IMR-90 (cell line): ENCODE results near the gene RANBP3. TPM values are rescaled to one million over a fixed set of nuclear protein-coding genes. Genes with fewer than 3 reads are reported as not detected.

Source experiments
- ATAC-seq: fragments of 200-7000 bp; cut with Tn5 transposase; 2 replicates; pipeline ENCODE4 v1.9.1; 2020; ENCODE audit warnings: low read depth, mild to moderate bottlenecking, moderate library complexity
- BruUV-seq: library from RNA; stranded (reverse); fragments of 400-500 nt; replicated peaks from 2 replicates; lab custom pipeline; 2021; lab: Mats Ljungman, UMichigan
- CTCF ChIA-PET: fragments of 300-600 bp; formaldehyde crosslinking; extraction: SDS; loops from one replicate; lab custom pipeline; 2021; ENCODE audit warnings: antibody characterized with exemption; lab: Yijun Ruan, JAX
- POLR2A ChIA-PET: fragments of 300-600 bp; sonication (Branson Sonifier 250); formaldehyde crosslinking; loops from one replicate; lab custom pipeline; 2022; ENCODE audit warnings: antibody characterized with exemption; ENCODE audit not compliant: unreplicated experiment; lab: Charles Lee
- DNase-seq: peaks from one replicate; pipeline ENCODE4 v3.0.0; 2013
- H2AFZ ChIP-seq: replicated peaks from 2 replicates; pipeline ENCODE3; 2013; ENCODE audit warnings: low read length, mild to moderate bottlenecking; ENCODE audit not compliant: poor library complexity
- H2AK5ac ChIP-seq: 2 replicates; pipeline ENCODE4 v1.6.1; 2013; ENCODE audit warnings: low read depth, low read length, inconsistent platforms
- H2AK9ac ChIP-seq: replicated peaks from 2 replicates; pipeline ENCODE3; 2013; ENCODE audit warnings: mild to moderate bottlenecking, low read depth, low read length, moderate library complexity; ENCODE audit not compliant: poor library complexity
- H2BK120ac ChIP-seq: 2 replicates; pipeline ENCODE4 v1.6.1; 2013; ENCODE audit warnings: low read depth, low read length, inconsistent platforms
- H2BK15ac ChIP-seq: 3 replicates; pipeline ENCODE4 v1.6.1; 2013; ENCODE audit warnings: low read depth, low read length, inconsistent platforms
- H2BK20ac ChIP-seq: 2 replicates; pipeline ENCODE4 v1.6.1; 2013; ENCODE audit warnings: low read depth, mild to moderate bottlenecking, inconsistent platforms, low read length, moderate library complexity
- H2BK5ac ChIP-seq: 2 replicates; pipeline ENCODE4 v1.6.1; 2013; ENCODE audit warnings: mild to moderate bottlenecking, low read depth, low read length, inconsistent platforms; ENCODE audit not compliant: poor library complexity, severe bottlenecking
- H3K14ac ChIP-seq: replicated peaks from 2 replicates; pipeline ENCODE4 v1.6.1; 2013; ENCODE audit warnings: low read depth, low read length, inconsistent platforms
- H3K18ac ChIP-seq: 2 replicates; pipeline ENCODE4 v1.6.1; 2013; ENCODE audit warnings: low read depth, low read length, control low read depth
- H3K23ac ChIP-seq: 2 replicates; pipeline ENCODE4 v1.6.1; 2013; ENCODE audit warnings: low read depth, low read length, inconsistent platforms
- H3K27ac ChIP-seq: 2 replicates; pipeline ENCODE4 v1.5.1; 2013; ENCODE audit warnings: mild to moderate bottlenecking, control low read depth, low read length; ENCODE audit not compliant: insufficient read depth
- H3K27me3 ChIP-seq: 2 replicates; pipeline ENCODE4 v1.6.1; 2013; ENCODE audit warnings: low read length; ENCODE audit not compliant: control insufficient read depth, insufficient read depth
- H3K36me3 ChIP-seq: 2 replicates; pipeline ENCODE4 v1.6.1; 2013; ENCODE audit warnings: low read length, mixed read lengths; ENCODE audit not compliant: control insufficient read depth, insufficient read depth
- H3K4ac ChIP-seq: 2 replicates; pipeline ENCODE4 v1.6.1; 2013; ENCODE audit warnings: low read depth, low read length, inconsistent platforms
- H3K4me1 ChIP-seq: 2 replicates; pipeline ENCODE4 v1.6.1; 2013; ENCODE audit warnings: low read length, mixed read lengths; ENCODE audit not compliant: control insufficient read depth, insufficient read depth
- H3K4me2 ChIP-seq: 2 replicates; pipeline ENCODE4 v1.6.1; 2013; ENCODE audit warnings: low read depth, mild to moderate bottlenecking, control low read depth, low read length, moderate library complexity
- H3K4me3 ChIP-seq: 2 replicates; pipeline ENCODE4 v1.5.1; 2013; ENCODE audit warnings: low read depth, mild to moderate bottlenecking, control low read depth, low read length, moderate library complexity; ENCODE audit not compliant: insufficient read depth
- H3K56ac ChIP-seq: 2 replicates; pipeline ENCODE4 v1.6.1; 2013; ENCODE audit warnings: low read length, inconsistent platforms; ENCODE audit not compliant: insufficient read depth; ENCODE audit errors: extremely low read depth
- H3K79me1 ChIP-seq, 2 experiments: 2 replicates each; pipeline ENCODE4 v1.6.1; 2013; ENCODE audit warnings: low read length in 2 of 2, inconsistent platforms in 1 of 2, low read depth in 1 of 2
- H3K9ac ChIP-seq: 2 replicates; pipeline ENCODE4 v1.6.1; 2013; ENCODE audit warnings: low read depth, low read length, control low read depth
- H3K9me1 ChIP-seq: 2 replicates; pipeline ENCODE4 v1.6.1; 2013; ENCODE audit warnings: low read length, inconsistent platforms; ENCODE audit not compliant: insufficient read depth
- H3K9me3 ChIP-seq: 2 replicates; pipeline ENCODE4 v1.6.1; 2013; ENCODE audit warnings: low read length; ENCODE audit not compliant: control insufficient read depth, insufficient read depth
- H4K20me1 ChIP-seq: 2 replicates; pipeline ENCODE4 v1.6.1; 2013; ENCODE audit warnings: low read length, inconsistent platforms; ENCODE audit not compliant: insufficient read depth
- H4K5ac ChIP-seq: 2 replicates; pipeline ENCODE4 v1.6.1; 2013; ENCODE audit warnings: mild to moderate bottlenecking, low read depth, low read length, control low read depth
- H4K8ac ChIP-seq, 2 experiments: 2 replicates each; pipeline ENCODE4 v1.6.1; 2013; ENCODE audit warnings: low read depth in 2 of 2, low read length in 2 of 2, control low read depth in 1 of 2, inconsistent platforms in 1 of 2
- H4K91ac ChIP-seq: 2 replicates; pipeline ENCODE4 v1.6.1; 2013; ENCODE audit warnings: low read depth, low read length, inconsistent platforms; ENCODE audit not compliant: insufficient read depth
- BHLHE40 ChIP-seq: fragments of 150-350 bp; IDR thresholded peaks from 2 replicates; pipeline ENCODE4 v1.6.1; 2016; ENCODE audit warnings: mild to moderate bottlenecking, low read depth, low read length
- CEBPB ChIP-seq: IDR thresholded peaks from 2 replicates; pipeline ENCODE4 v1.6.1; 2012; ENCODE audit warnings: low read depth, low read length, improper control_type of control experiment
- CHD1 ChIP-seq: IDR thresholded peaks from 2 replicates; pipeline ENCODE4 v1.6.1; 2012; ENCODE audit warnings: low read depth, low read length, improper control_type of control experiment
- FOS ChIP-seq: fragments of 150-350 bp; IDR thresholded peaks from 2 replicates; pipeline ENCODE4 v1.6.1; 2016; ENCODE audit warnings: low read depth, low read length
- MAFK ChIP-seq: IDR thresholded peaks from 2 replicates; pipeline ENCODE4 v1.6.1; 2012; ENCODE audit warnings: low read depth, low read length, improper control_type of control experiment
- MAZ ChIP-seq: IDR thresholded peaks from 2 replicates; pipeline ENCODE4 v1.6.1; 2012; ENCODE audit warnings: low read depth, mild to moderate bottlenecking, low read length, improper control_type of control experiment, moderate library complexity, borderline replicate concordance
- MXI1 ChIP-seq: IDR thresholded peaks from 2 replicates; pipeline ENCODE4 v1.6.1; 2012; ENCODE audit warnings: low read depth, mild to moderate bottlenecking, low read length, moderate library complexity, borderline replicate concordance
- NFE2L2 ChIP-seq: fragments of 150-350 bp; IDR thresholded peaks from 2 replicates; pipeline ENCODE4 v1.6.1; 2016; ENCODE audit warnings: low read depth, mild to moderate bottlenecking, low read length
- POLR2A ChIP-seq: IDR thresholded peaks from 2 replicates; pipeline ENCODE4 v1.6.1; 2012; ENCODE audit warnings: mild to moderate bottlenecking, low read depth, low read length
- RAD21 ChIP-seq: IDR thresholded peaks from 2 replicates; pipeline ENCODE4 v1.6.1; 2012; ENCODE audit warnings: low read length, improper control_type of control experiment
- RCOR1 ChIP-seq: IDR thresholded peaks from 2 replicates; pipeline ENCODE4 v1.6.1; 2012; ENCODE audit warnings: mild to moderate bottlenecking, low read length, improper control_type of control experiment; ENCODE audit not compliant: insufficient replicate concordance
- RFX5 ChIP-seq: IDR thresholded peaks from 2 replicates; pipeline ENCODE4 v1.8.0; 2012; ENCODE audit warnings: low read depth, mild to moderate bottlenecking, low read length, moderate library complexity
- SMC3 ChIP-seq: fragments of 150-350 bp; IDR thresholded peaks from 2 replicates; pipeline ENCODE4 v1.6.1; 2016; ENCODE audit warnings: low read depth, mild to moderate bottlenecking, antibody characterized with exemption, low read length, moderate library complexity
- WGBS, 2 experiments: methylation state at CpG; one replicate each; pipeline versions ENCODE4 v1.1.5 to v1.1.7; 2013; ENCODE audit warnings: missing lambda C conversion rate in 2 of 2; ENCODE audit not compliant: insufficient read length in 1 of 2; ENCODE audit errors: extremely low coverage in 2 of 2; 5-methylcytosine and 5-hydroxymethylcytosine counted together
- dilution Hi-C: fragments of 300-500 bp; cut with HindIII; formaldehyde crosslinking; loops from one replicate; pipeline ENCODE4 v1.14.3; 2018; ENCODE audit warnings: low sequenced_read_pairs; ENCODE audit not compliant: unreplicated experiment
- in situ Hi-C: fragments of 300-500 bp; cut with MboI; formaldehyde crosslinking; loops from 3 replicates; pipeline ENCODE4 v1.14.3; 2019; ENCODE audit warnings: low sequenced_read_pairs, inconsistent platforms, mixed read lengths
- intact Hi-C: fragments of 100-400 bp; cut with micrococcal nuclease; formaldehyde crosslinking; loops from 2 replicates; pipeline ENCODE4 v1.10.0; 2022
- polyA plus RNA-seq, 3 experiments: library from polyadenylated mRNA; depleted of rRNA; stranded (reverse); fragments of >200 nt; gene quantifications; 2 replicates each; pipeline ENCODE4 v1.2.3, GENCODE V29; 2012; ENCODE audit warnings: low replicate concordance in 1 of 3
- total RNA-seq: library from RNA; depleted of rRNA; stranded (reverse); fragments of >200 nt; gene quantifications from 2 replicates; pipeline ENCODE4 v1.2.3, GENCODE V29; 2012
- TF ChIP-seq, protein P1 (sequence below): fragments of 150-350 bp; IDR thresholded peaks from 2 replicates; pipeline ENCODE4 v1.6.1; 2016; ENCODE audit warnings: low read depth, mild to moderate bottlenecking, low read length, moderate library complexity, borderline replicate concordance
- TF ChIP-seq, protein P2 (sequence below): fragments of 150-350 bp; IDR thresholded peaks from 2 replicates; pipeline ENCODE4 v1.6.1; 2017; ENCODE audit warnings: mild to moderate bottlenecking, antibody characterized with exemption, low read length, low read depth
- TF ChIP-seq, protein P3 (sequence below): conservative IDR thresholded peaks from 2 replicates; pipeline ENCODE4 v1.5.1; 2012; ENCODE audit warnings: mild to moderate bottlenecking, low read depth, low read length, improper control_type of control experiment

RANBP3 gene
- total and polyA plus RNA-seq, 2 of the 4 experiments (the other 2 are of a cell fraction), result 42.5 to 111 TPM

DNA sequence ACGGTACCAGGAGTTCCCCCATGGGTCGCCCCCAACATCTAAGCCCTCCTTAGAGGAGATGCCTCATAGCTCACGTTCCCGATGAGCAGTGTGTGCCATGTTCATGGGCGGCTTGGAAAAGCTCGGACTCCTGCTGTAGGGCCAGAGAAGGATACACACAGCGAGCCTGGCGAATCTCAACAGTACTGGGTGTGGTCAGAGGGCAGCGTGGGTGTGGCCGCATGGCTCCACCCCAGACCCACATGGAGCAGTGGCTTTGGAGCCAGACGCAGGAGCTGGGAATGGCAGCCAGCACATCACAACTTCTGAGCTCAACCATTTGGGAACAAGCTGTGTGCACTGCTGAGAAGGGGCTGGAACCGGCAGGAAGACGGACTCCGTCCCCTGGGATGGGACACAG, 48.3 kb downstream of the RANBP3 start:
- H3K4me1 ChIP-seq, result peaks cover 19% of the 10 kb centered on the region; the same call in 1 of the 2 replicates
- TF ChIP-seq FOS, result no peak
- no peak for TF ChIP-seq RAD21
- TF ChIP-seq MAFK, result no peak
- TF ChIP-seq NFE2L2, result no peak
- TF ChIP-seq MXI1, result no peak
- no peak for TF ChIP-seq CHD1
- no peak for TF ChIP-seq RCOR1
- TF ChIP-seq, protein P1, sequence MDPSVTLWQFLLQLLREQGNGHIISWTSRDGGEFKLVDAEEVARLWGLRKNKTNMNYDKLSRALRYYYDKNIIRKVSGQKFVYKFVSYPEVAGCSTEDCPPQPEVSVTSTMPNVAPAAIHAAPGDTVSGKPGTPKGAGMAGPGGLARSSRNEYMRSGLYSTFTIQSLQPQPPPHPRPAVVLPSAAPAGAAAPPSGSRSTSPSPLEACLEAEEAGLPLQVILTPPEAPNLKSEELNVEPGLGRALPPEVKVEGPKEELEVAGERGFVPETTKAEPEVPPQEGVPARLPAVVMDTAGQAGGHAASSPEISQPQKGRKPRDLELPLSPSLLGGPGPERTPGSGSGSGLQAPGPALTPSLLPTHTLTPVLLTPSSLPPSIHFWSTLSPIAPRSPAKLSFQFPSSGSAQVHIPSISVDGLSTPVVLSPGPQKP, result no peak
- TF ChIP-seq SMC3, result no peak
- TF ChIP-seq POLR2A, result no peak
- no peak for TF ChIP-seq MAZ
- no peak for TF ChIP-seq CEBPB
- no peak for TF ChIP-seq RFX5
- TF ChIP-seq, protein P2, sequence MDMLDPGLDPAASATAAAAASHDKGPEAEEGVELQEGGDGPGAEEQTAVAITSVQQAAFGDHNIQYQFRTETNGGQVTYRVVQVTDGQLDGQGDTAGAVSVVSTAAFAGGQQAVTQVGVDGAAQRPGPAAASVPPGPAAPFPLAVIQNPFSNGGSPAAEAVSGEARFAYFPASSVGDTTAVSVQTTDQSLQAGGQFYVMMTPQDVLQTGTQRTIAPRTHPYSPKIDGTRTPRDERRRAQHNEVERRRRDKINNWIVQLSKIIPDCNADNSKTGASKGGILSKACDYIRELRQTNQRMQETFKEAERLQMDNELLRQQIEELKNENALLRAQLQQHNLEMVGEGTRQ, result no peak
- TF ChIP-seq, protein P3, sequence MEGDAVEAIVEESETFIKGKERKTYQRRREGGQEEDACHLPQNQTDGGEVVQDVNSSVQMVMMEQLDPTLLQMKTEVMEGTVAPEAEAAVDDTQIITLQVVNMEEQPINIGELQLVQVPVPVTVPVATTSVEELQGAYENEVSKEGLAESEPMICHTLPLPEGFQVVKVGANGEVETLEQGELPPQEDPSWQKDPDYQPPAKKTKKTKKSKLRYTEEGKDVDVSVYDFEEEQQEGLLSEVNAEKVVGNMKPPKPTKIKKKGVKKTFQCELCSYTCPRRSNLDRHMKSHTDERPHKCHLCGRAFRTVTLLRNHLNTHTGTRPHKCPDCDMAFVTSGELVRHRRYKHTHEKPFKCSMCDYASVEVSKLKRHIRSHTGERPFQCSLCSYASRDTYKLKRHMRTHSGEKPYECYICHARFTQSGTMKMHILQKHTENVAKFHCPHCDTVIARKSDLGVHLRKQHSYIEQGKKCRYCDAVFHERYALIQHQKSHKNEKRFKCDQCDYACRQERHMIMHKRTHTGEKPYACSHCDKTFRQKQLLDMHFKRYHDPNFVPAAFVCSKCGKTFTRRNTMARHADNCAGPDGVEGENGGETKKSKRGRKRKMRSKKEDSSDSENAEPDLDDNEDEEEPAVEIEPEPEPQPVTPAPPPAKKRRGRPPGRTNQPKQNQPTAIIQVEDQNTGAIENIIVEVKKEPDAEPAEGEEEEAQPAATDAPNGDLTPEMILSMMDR, result no peak
- no peak for TF ChIP-seq BHLHE40

More for the DNA sequence above, 48.3 kb downstream of the RANBP3 start:
- ChIA-PET CTCF (no interaction called here), POLR2A (no interaction called here)
- Histone ChIP-seq H4K91ac (no peak overlapping the region), H2BK5ac (no peak overlapping the region), H3K4ac (no peak overlapping the region), H3K9ac (no peak overlapping the region), H2AK9ac (peak overlapping the region; percentile 39), H3K36me3 (peaks cover 74% of the 10 kb centered on the region), H4K8ac (no peak overlapping the region), H2AK5ac (no peak overlapping the region), H3K9me3 (no peaks in the 10 kb centered on the region), H3K9me1 (peaks cover 15% of the 10 kb centered on the region), H3K27ac (no peak overlapping the region), H3K14ac (no peak overlapping the region), H3K56ac (no peak overlapping the region), H4K20me1 (peaks cover 11% of the 10 kb centered on the region; the same call in 1 of the 2 replicates), H3K4me3 (no peak overlapping the region), H3K18ac (no peak overlapping the region), H3K23ac (no peak overlapping the region), H2BK15ac (no peak overlapping the region), H3K27me3 (no peaks in the 10 kb centered on the region), H3K79me1 (peaks cover 10 to 57% of the 10 kb centered on the region in 2 experiments; a peak in 3 of 4 replicates), H2AFZ (no peak overlapping the region), H2BK20ac (no peak overlapping the region), H2BK120ac (no peak overlapping the region), H4K5ac (no peak overlapping the region), H3K4me2 (no peak overlapping the region)
- BruUV-seq, result no TSS peak
- 90% methylated on average over 8 of the region's 14 CpGs; no CpG with 5 or more reads in 1 of the 2 experiments for WGBS, 2 experiments
- ATAC-seq (no peak), DNase-seq (no peak)
- intact Hi-C loops (no loop called here), dilution Hi-C loops (no loop called here), in situ Hi-C loops (no loop called here)
